Psoas muscle (tissue), 8 donors: ENCODE measurements around the gene RNF135. TPM values are rescaled to one million over a fixed set of nuclear protein-coding genes. Genes with fewer than 3 reads are reported as not detected.

Experiments
- ATAC-seq, 4 donors: fragments of 200-7000 bp; cut with Tn5 transposase; one replicate each; pipeline ENCODE4 v1.9.1; 2020; ENCODE audit warnings: moderate library complexity in 3 of 4, mild to moderate bottlenecking in 2 of 4
- DNase-seq, 2 donors: peaks; one replicate each; pipeline ENCODE4 v3.0.0-alpha.2; 2020
- H3K27ac ChIP-seq: fragments of 200-600 bp; one replicate; pipeline ENCODE4 v1.8.0; 2022
- H3K27me3 ChIP-seq, 3 donors: fragments of 200-600 bp in 1 of 3; one replicate each; pipeline versions ENCODE4 v1.6.1 to v1.8.0; 2013 to 2022; ENCODE audit warnings: low read length in 2 of 3, mild to moderate bottlenecking in 2 of 3, moderate library complexity in 1 of 3; ENCODE audit not compliant: insufficient read depth in 3 of 3
- H3K36me3 ChIP-seq, 2 donors: fragments of 200-600 bp in 1 of 2; one replicate each; pipeline versions ENCODE4 v1.6.1 to v1.8.0; 2013 to 2022; ENCODE audit warnings: low read depth in 1 of 2, mild to moderate bottlenecking in 1 of 2, moderate library complexity in 1 of 2; ENCODE audit not compliant: insufficient read depth in 1 of 2
- H3K4me1 ChIP-seq: fragments of 200-600 bp; one replicate; pipeline ENCODE4 v1.8.0; 2022
- H3K4me3 ChIP-seq: fragments of 200-600 bp; one replicate; pipeline ENCODE4 v1.8.0; 2022; ENCODE audit warnings: mild to moderate bottlenecking
- H3K9me3 ChIP-seq: fragments of 200-600 bp; one replicate; pipeline ENCODE4 v1.8.0; 2022
- CTCF ChIP-seq: fragments of 200-600 bp; IDR thresholded peaks from one replicate; pipeline ENCODE4 v1.8.0; 2022; ENCODE audit warnings: antibody characterized with exemption
- WGBS, 3 donors: extraction: QIAGEN DNeasy Blood & Tissue Kit; methylation state at CpG; one replicate each; pipeline versions ENCODE4 v1.1.6 to v1.1.7; 2013; 5-methylcytosine and 5-hydroxymethylcytosine counted together
- intact Hi-C, 2 donors: fragments of 100-400 bp; cut with DNase I; formaldehyde crosslinking; loops; one replicate each; pipeline versions ENCODE4 v1.11.0 to v1.14.2; 2022
- long read RNA-seq, 2 donors: library from polyadenylated mRNA; unstranded; transcript quantifications; one replicate each; pipeline ENCODE4 v2.0.0, GENCODE V29; 2021
- polyA plus RNA-seq, 3 donors: library from polyadenylated mRNA; stranded (reverse); fragments of 200-250 nt; gene quantifications; one replicate each; pipeline ENCODE4 v1.2.3, GENCODE V29; 2013
- total RNA-seq, 4 donors: library from RNA; stranded (reverse); fragmentation: NEBNext Ultra II Directional in 2 of 4; extraction: Animal tissue kit (Norgen Biotek cat#: 25700) in 2 of 4; gene quantifications; one replicate each; pipeline versions ENCODE4 v1.2.1 to v1.2.4, GENCODE V29; 2021 to 2023
- donor health status: healthy with polysubstance abuse.
- donor health status: DM: no; HTN: no; CAD: no; lungs with moderate emphysema.
- donor health status: Bipolar disorder and iron deficiency.
- donor health status: healthy.
- donor health status: DM: yes; HTN: yes; CAD: no.
- donor health status: DM: no; HTN: no; CAD: no.
- donor health status: DM: no; HTN: no; CAD: no.
- donor health status: DM: yes; HTN: yes; CAD: no.

Gene RNF135
- total RNA-seq (1 to 10 TPM; 5.8 to 7.3 (median 6.8) TPM), polyA plus RNA-seq (1 to 10 TPM; 2.4 to 5.3 (median 3.4) TPM)
- long read RNA-seq, donor 1, transcript RNF135-202 (5 exons, 2,892 nt), result major isoform, 7 of 13 reads
- long read RNA-seq, donor 1, partial matches to known transcripts, result 1 of 13 reads
- long read RNA-seq, donor 1, other reads (novel, unspliced or antisense), result 1 of 13 reads
- long read RNA-seq, donor 2, transcript RNF135-202 (5 exons, 2,892 nt), result major isoform, 13 of 24 reads
- long read RNA-seq, donor 2, partial matches to known transcripts, result 0 of 24 reads
- long read RNA-seq, donor 2, other reads (novel, unspliced or antisense), result 8 of 24 reads

GRCh38 chr17:30970831-30971567 is at the start of gene RNF135:
TSS of gene RNF135 (plus strand) at chr17:30971039. CDS start at chr17:30971074, 35 bp downstream.
- Histone ChIP-seq H3K9me3 (peaks cover 3% of the 10 kb centered on the region), H3K27ac (peak within 1 kb of the TSS; percentile 89), H3K4me1 (no peaks in the 10 kb centered on the region), H3K4me3 (peak within 1 kb of the TSS; percentile 92), H3K36me3 (peaks cover 0 to 2% of the 10 kb centered on the region in 2 donors), H3K27me3 (no peaks in the 10 kb centered on the region)
- WGBS, 3 donors, result 0 to 2% (median 0%) methylated on average over 38 to 66 of the region's 66 CpGs
- DNase-seq, result peak; percentile 82 to 87
- peak; percentile 89 to 93 (median 91) for ATAC-seq
- intact Hi-C loops, result loop anchor here in 1 of 2 donors (2.0 kb wide), 1 partner anchor 64 kb away; the partner anchor contains the start of gene TEFM
- peak; percentile 43 for TF ChIP-seq CTCF

GRCh38 chr17:30921544-30922196 is 49.2 kb upstream of the RNF135 start, which contains the start of gene ADAP2:
TSS of gene ADAP2 (plus strand) at chr17:30921945. CDS start at chr17:30922015, 70 bp downstream.
- WGBS, 3 donors, result 3 to 5% (median 4%) methylated on average over 35 to 60 of the region's 60 CpGs
- Histone ChIP-seq H3K9me3 (no peaks in the 10 kb centered on the region), H3K36me3 (no peaks in the 10 kb centered on the region), H3K4me3 (peak within 1 kb of the TSS; percentile 71), H3K27me3 (peaks cover 0 to 49% (median 15%) of the 10 kb centered on the region in 3 donors), H3K27ac (no peak within 1 kb of the TSS), H3K4me1 (peaks cover 5% of the 10 kb centered on the region)
- DNase-seq, result peak; percentile 59 to 64
- peak; percentile 34 to 66 (median 56) for ATAC-seq
- intact Hi-C loops, result no loop called here
- no peak for TF ChIP-seq CTCF

GRCh38 chr17:30922235-30923030 is 48.4 kb upstream of the RNF135 start:
- peak; percentile 20 to 51 for DNase-seq
- WGBS, 3 donors, result 1 to 3% (median 2%) methylated on average over 41 to 66 of the region's 66 CpGs
- Histone ChIP-seq H3K9me3 (no peaks in the 10 kb centered on the region), H3K27ac (no peak overlapping the region), H3K4me1 (peaks cover 5% of the 10 kb centered on the region), H3K27me3 (peaks cover 0 to 55% (median 15%) of the 10 kb centered on the region in 3 donors), H3K36me3 (no peaks in the 10 kb centered on the region), H3K4me3 (peak overlapping the region; percentile 71)
- intact Hi-C loops, result no loop called here
- peak in 1 of 4 donors; percentile 46 for ATAC-seq
- no peak for TF ChIP-seq CTCF

GRCh38 chr17:30924341-30924740 is 46.5 kb upstream of the RNF135 start:
- DNase-seq (no peak), ATAC-seq (no peak)
- Histone ChIP-seq H3K4me3 (no peak overlapping the region), H3K27ac (no peak overlapping the region), H3K4me1 (peaks cover 5% of the 10 kb centered on the region), H3K9me3 (no peaks in the 10 kb centered on the region), H3K27me3 (peaks cover 0 to 74% (median 15%) of the 10 kb centered on the region in 3 donors), H3K36me3 (no peaks in the 10 kb centered on the region)
- intact Hi-C loops, result no loop called here
- 56 to 61% (median 57%) methylated on average over 2 of the region's 2 CpGs for WGBS, 3 donors
- TF ChIP-seq CTCF, result no peak
